ENCODE data around the gene FFAR3. TPM values are rescaled to one million over a fixed set of nuclear protein-coding genes. Genes with fewer than 3 reads are reported as not detected.

FFAR3 gene
- total and polyA plus RNA-seq, 2 donors (not counting 3 experiments of a cell fraction or from before 2014, with no cell fraction given) = not detected

GRCh38 chr19:35395382-35396199 is 37.3 kb downstream of the FFAR3 start:
- POLR2A ChIA-PET = no interaction called here
- FAIRE-seq (no peak), DNase-seq (ENCODE audit: low read depth, low spot score) (no peak)
- Histone ChIP-seq H3K9me3 (replicated peaks; ENCODE audit: control insufficient read depth, insufficient read depth, low read length) (no peaks in the 10 kb centered on the region), H3K36me3 (ENCODE audit: control insufficient read depth in 2 of 2, extremely low read depth in 1 of 2, insufficient read depth in 2 of 2, low read length in 2 of 2) (no peaks in the 10 kb centered on the region), H3K4me3 (replicated peaks in 1 of 3; ENCODE audit: insufficient read depth in 1 of 3, low read depth in 1 of 3, low read length in 3 of 3) (no peak overlapping the region), H3K9ac (replicated peaks; ENCODE audit: extremely low read depth, insufficient read depth, low read length) (no peak overlapping the region), H3K27ac (ENCODE audit: insufficient read depth, low read depth, low read length) (no peak overlapping the region), H3K4me1 (ENCODE audit: control insufficient read depth, extremely low read depth, insufficient read depth, low read length) (no peaks in the 10 kb centered on the region), H3K9me1 (replicated peaks; ENCODE audit: control insufficient read depth, extremely low read depth, insufficient read depth, low read length) (no peaks in the 10 kb centered on the region), H3K27me3 (ENCODE audit: control insufficient read depth in 2 of 2, insufficient read depth in 2 of 2, low read length in 2 of 2) (peaks cover 0 to 2% of the 10 kb centered on the region in 2 experiments), H3K4me2 (ENCODE audit: insufficient read depth, low read length) (no peak overlapping the region), H2AFZ (ENCODE audit: low read depth, low read length) (no peak overlapping the region), H4K20me1 (replicated peaks; ENCODE audit: control insufficient read depth, extremely low read depth, insufficient read depth, low read length) (no peaks in the 10 kb centered on the region), H3K79me2 (ENCODE audit: control insufficient read depth, insufficient read depth, low read length) (no peaks in the 10 kb centered on the region)
- dilution Hi-C loops (cut with MboI; ENCODE audit: extremely low pct_ligation_motif_present, low sequenced_read_pairs) (no loop called here), intact Hi-C loops (cut with micrococcal nuclease) (no loop called here)
- TF ChIP-seq FOS (IDR thresholded peaks at IDR 0.05; ENCODE audit: borderline replicate concordance, insufficient read depth, low read length) = no peak
- TF ChIP-seq CTCF (IDR thresholded peaks at IDR 0.05; ENCODE audit: extremely low read depth in 1 of 2, insufficient read depth in 1 of 2, low read depth in 1 of 2, low read length in 2 of 2) = no peak
- no peak for TF ChIP-seq MYC (IDR thresholded peaks at IDR 0.05; ENCODE audit: low read depth, low read length)
- TF ChIP-seq GATA2 (IDR thresholded peaks at IDR 0.05; ENCODE audit: insufficient read depth, insufficient read length, low read depth, low read length) = no peak
- TF ChIP-seq POLR2AphosphoS5 (IDR thresholded peaks at IDR 0.05; ENCODE audit: insufficient read depth, low read depth, low read length) = no peak
- no peak for TF ChIP-seq JUN (IDR thresholded peaks at IDR 0.05; ENCODE audit: borderline replicate concordance, insufficient read depth, insufficient read length, low read depth)
- no peak for TF ChIP-seq MAX (IDR thresholded peaks at IDR 0.05; ENCODE audit: insufficient read depth, insufficient read length)
- no peak for TF ChIP-seq POLR2A (IDR thresholded peaks at IDR 0.05; ENCODE audit: low read depth, low read length)
- no peak for TF ChIP-seq EZH2 (IDR thresholded peaks at IDR 0.05; ENCODE audit: borderline replicate concordance, low read depth, low read length, severe bottlenecking)
- CTCF ChIA-PET = no interaction called here
- BruUV-seq (replicated peaks) = no TSS peak

Measured in endothelial cell of umbilical vein (primary cell).